ENCODE results near the gene CDC40.

The CDC40 gene

GRCh38 chr6:110180228-110181008 is at the start of gene CDC40:
TSS of gene CDC40 (plus strand) at chr6:110180427. CDS start at chr6:110180445, 18 bp downstream.
- peaks cover 0 to 26% (median 18%) of the 10 kb centered on the region in 11 experiments; a peak in 15 of 22 replicates for H3K36me3 ChIP-seq
- peak within 1 kb of the TSS; percentile 93 to 99 (median 97) for H3K9ac ChIP-seq
- no peaks in the 10 kb centered on the region for H3K27me3 ChIP-seq
- 0 out of 22 replicates have a peak, but pooled peaks cover 0 to 1% (median 0%) of the 10 kb centered on the region in 11 experiments for H3K9me3 ChIP-seq (replicated peaks in 1 of 11)
- peak within 1 kb of the TSS; percentile 79 to 98 (median 90) for H3K4me3 ChIP-seq
- H3K27ac ChIP-seq: peak within 1 kb of the TSS; percentile 92 to 99 (median 99)
- H3K4me2 ChIP-seq: peak within 1 kb of the TSS; percentile 90 to 98 (median 93)
- no peak for TF ChIP-seq Cebpa-rat (IDR thresholded peaks at IDR 0.05)
- peaks cover 9 to 70% (median 49%) of the 10 kb centered on the region in 11 experiments; a peak in 18 of 22 replicates for H4K20me1 ChIP-seq
- H3K4me1 ChIP-seq: peaks cover 28 to 52% (median 39%) of the 10 kb centered on the region in 10 experiments

DNA sequence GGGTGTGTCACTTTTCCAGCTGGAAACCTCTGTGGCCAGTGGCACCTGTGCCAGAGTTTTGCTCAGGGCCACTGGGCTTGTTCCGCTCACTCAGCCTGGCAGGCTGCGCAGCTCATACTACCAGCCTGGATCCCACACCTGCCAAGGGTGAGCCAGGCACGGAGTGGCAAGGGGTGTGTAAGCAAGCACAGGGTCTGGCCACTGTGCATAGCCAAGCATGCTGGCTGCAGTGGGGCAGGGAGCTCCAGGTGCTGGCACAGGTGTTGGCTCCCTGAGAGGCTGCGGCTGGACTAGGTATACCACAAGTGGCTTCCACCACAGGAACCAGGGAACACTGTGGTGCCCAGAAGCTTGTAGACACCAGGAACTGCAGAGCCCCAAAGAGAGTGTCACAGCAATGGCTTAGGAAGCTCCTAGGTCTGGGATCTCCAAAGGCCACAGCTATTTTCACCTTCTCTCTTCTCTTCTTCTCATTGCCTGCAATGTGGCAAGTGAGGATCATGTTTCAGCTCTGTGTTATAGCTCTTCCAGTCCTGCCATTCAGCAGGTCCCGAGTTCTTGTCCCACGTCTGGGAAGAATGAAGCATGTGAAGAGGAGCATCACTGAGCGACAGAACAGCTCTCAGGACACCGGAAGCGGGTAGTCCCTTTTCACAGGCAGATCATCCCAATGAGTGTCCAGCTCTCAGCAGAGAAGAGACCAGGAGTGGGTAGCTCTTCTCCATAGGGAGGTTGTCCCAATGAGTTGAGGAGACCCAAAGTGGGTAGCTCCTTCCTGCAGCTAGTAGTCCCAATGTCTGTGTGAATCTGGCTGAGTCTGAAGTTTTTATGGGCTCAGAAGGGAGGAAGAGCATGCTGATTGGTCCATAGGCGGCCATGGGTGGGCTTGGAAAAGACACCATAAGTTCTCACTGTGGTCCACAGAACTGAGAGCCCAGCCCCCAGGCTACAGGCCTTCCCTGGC is 42.0 kb upstream of the CDC40 start:
- H3K9me3 ChIP-seq (replicated peaks in 1 of 11): peaks cover 51 to 95% (median 86%) of the 10 kb centered on the region in 11 experiments
- no peaks in the 10 kb centered on the region; a peak in 1 of 22 replicates for H4K20me1 ChIP-seq
- H3K27ac ChIP-seq: no peak overlapping the region
- H3K4me3 ChIP-seq: peak overlapping the region in 6 of 10 experiments; percentile 13 to 42 (median 34); a peak in 7 of 20 replicates
- peaks cover 47 to 92% (median 71%) of the 10 kb centered on the region in 11 experiments for H3K36me3 ChIP-seq
- no peak overlapping the region for H3K9ac ChIP-seq
- no peaks in the 10 kb centered on the region for H3K27me3 ChIP-seq
- no peak for TF ChIP-seq Cebpa-rat (IDR thresholded peaks at IDR 0.05)
- no peak overlapping the region for H3K4me2 ChIP-seq
- H3K4me1 ChIP-seq: no peaks in the 10 kb centered on the region

- peaks cover 51 to 86% (median 78%) of the 10 kb centered on the region in 11 experiments for H3K9me3 ChIP-seq (replicated peaks in 1 of 11)
- no peak overlapping the region for H3K27ac ChIP-seq
- peak overlapping the region in 8 of 10 experiments; percentile 13 to 42 (median 24); a peak in 10 of 20 replicates for H3K4me3 ChIP-seq
- TF ChIP-seq Cebpa-rat (IDR thresholded peaks at IDR 0.05): no peak
- no peaks in the 10 kb centered on the region for H3K27me3 ChIP-seq
- H4K20me1 ChIP-seq: no peaks in the 10 kb centered on the region; a peak in 1 of 22 replicates
- peaks cover 47 to 84% (median 68%) of the 10 kb centered on the region in 11 experiments for H3K36me3 ChIP-seq
- H3K9ac ChIP-seq: no peak overlapping the region
- no peaks in the 10 kb centered on the region for H3K4me1 ChIP-seq
- no peak overlapping the region for H3K4me2 ChIP-seq
Observed at GRCh38 chr6:110139052-110139451, 41.2 kb upstream of the CDC40 start.

- no peak for TF ChIP-seq Cebpa-rat (IDR thresholded peaks at IDR 0.05)
- Histone ChIP-seq H3K4me1 (no peaks in the 10 kb centered on the region), H3K27ac (no peak overlapping the region), H3K4me3 (no peak overlapping the region), H3K36me3 (peaks cover 47 to 70% (median 58%) of the 10 kb centered on the region in 11 experiments), H3K4me2 (no peak overlapping the region), H4K20me1 (no peaks in the 10 kb centered on the region; a peak in 1 of 22 replicates), H3K27me3 (no peaks in the 10 kb centered on the region), H3K9me3 (replicated peaks in 1 of 11) (peaks cover 51 to 79% (median 68%) of the 10 kb centered on the region in 11 experiments), H3K9ac (no peak overlapping the region)
Observed at GRCh38 chr6:110140650-110141049, 39.6 kb upstream of the CDC40 start.

DNA sequence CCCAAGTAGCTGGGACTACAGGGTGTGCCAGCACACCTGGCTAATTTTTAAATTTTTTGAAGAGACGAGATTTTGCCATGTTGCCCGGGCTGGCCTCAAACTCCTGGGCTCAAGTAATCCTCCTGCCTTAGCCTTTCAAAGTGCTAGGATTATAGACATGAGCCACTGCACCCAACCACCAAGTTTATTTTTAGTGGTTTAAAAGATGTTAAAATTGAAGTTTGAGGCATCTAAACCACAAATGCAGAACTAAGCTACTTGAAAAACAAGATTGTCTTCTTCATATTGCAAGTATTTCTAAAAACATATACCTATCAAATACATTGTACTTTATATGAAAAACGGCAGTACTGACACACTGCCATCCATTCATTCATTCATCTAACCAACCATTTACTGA is 32.4 kb upstream of the CDC40 start:
- H3K27ac ChIP-seq: peak overlapping the region in 2 of 11 experiments; percentile 7 to 21; a peak in 2 of 22 replicates
- H3K27me3 ChIP-seq: no peaks in the 10 kb centered on the region
- H4K20me1 ChIP-seq: peaks cover 0 to 37% (median 8%) of the 10 kb centered on the region in 11 experiments; a peak in 11 of 22 replicates
- H3K4me2 ChIP-seq: peak overlapping the region; percentile 42 to 81 (median 70)
- TF ChIP-seq Cebpa-rat (IDR thresholded peaks at IDR 0.05): no peak
- no peak overlapping the region for H3K4me3 ChIP-seq
- H3K36me3 ChIP-seq: peaks cover 0 to 44% (median 11%) of the 10 kb centered on the region in 11 experiments; a peak in 13 of 22 replicates
- H3K4me1 ChIP-seq: peaks cover 15 to 28% (median 20%) of the 10 kb centered on the region in 10 experiments
- H3K9me3 ChIP-seq (replicated peaks in 1 of 11): peaks cover 0 to 15% (median 7%) of the 10 kb centered on the region in 11 experiments; a peak in 9 of 22 replicates
- no peak overlapping the region; a peak in 2 of 22 replicates for H3K9ac ChIP-seq

- Histone ChIP-seq H3K27me3 (no peaks in the 10 kb centered on the region), H3K36me3 (peaks cover 15 to 59% (median 34%) of the 10 kb centered on the region in 11 experiments; a peak in 21 of 22 replicates), H3K27ac (no peak overlapping the region), H3K4me2 (no peak overlapping the region), H4K20me1 (peaks cover 0 to 17% (median 4%) of the 10 kb centered on the region in 11 experiments; a peak in 7 of 22 replicates), H3K4me1 (no peaks in the 10 kb centered on the region), H3K9me3 (replicated peaks in 1 of 11) (peaks cover 26 to 58% (median 48%) of the 10 kb centered on the region in 11 experiments), H3K4me3 (no peak overlapping the region), H3K9ac (no peak overlapping the region)
- no peak for TF ChIP-seq Cebpa-rat (IDR thresholded peaks at IDR 0.05)
Observed at GRCh38 chr6:110158479-110158878, 21.7 kb upstream of the CDC40 start.

GRCh38 chr6:110170081-110170480 is 10.1 kb upstream of the CDC40 start:
- Histone ChIP-seq H3K36me3 (peaks cover 4 to 52% (median 24%) of the 10 kb centered on the region in 11 experiments; a peak in 15 of 22 replicates), H3K9me3 (replicated peaks in 1 of 11) (peaks cover 0 to 30% (median 17%) of the 10 kb centered on the region in 11 experiments; a peak in 16 of 22 replicates), H4K20me1 (peaks cover 0 to 97% (median 80%) of the 10 kb centered on the region in 11 experiments; a peak in 20 of 22 replicates), H3K4me2 (no peak overlapping the region), H3K27ac (no peak overlapping the region), H3K9ac (no peak overlapping the region), H3K27me3 (no peaks in the 10 kb centered on the region), H3K4me3 (no peak overlapping the region), H3K4me1 (peaks cover 0 to 6% (median 0%) of the 10 kb centered on the region in 10 experiments; a peak in 4 of 20 replicates)
- TF ChIP-seq Cebpa-rat (IDR thresholded peaks at IDR 0.05): no peak

GRCh38 chr6:110173506-110174132 is 6.6 kb upstream of the CDC40 start:
- no peak overlapping the region for H3K27ac ChIP-seq
- H3K27me3 ChIP-seq: no peaks in the 10 kb centered on the region
- peaks cover 3 to 27% (median 12%) of the 10 kb centered on the region in 10 experiments; a peak in 19 of 20 replicates for H3K4me1 ChIP-seq
- H3K36me3 ChIP-seq: peaks cover 4 to 29% (median 11%) of the 10 kb centered on the region in 11 experiments; a peak in 12 of 22 replicates
- no peak for TF ChIP-seq Cebpa-rat (IDR thresholded peaks at IDR 0.05)
- H3K4me2 ChIP-seq: no peak overlapping the region
- H3K9me3 ChIP-seq (replicated peaks in 1 of 11): peaks cover 0 to 18% (median 9%) of the 10 kb centered on the region in 11 experiments; a peak in 11 of 22 replicates
- no peak overlapping the region for H3K9ac ChIP-seq
- H3K4me3 ChIP-seq: no peak overlapping the region
- H4K20me1 ChIP-seq: peaks cover 6 to 100% (median 73%) of the 10 kb centered on the region in 11 experiments; a peak in 21 of 22 replicates

Measured in BLaER1 treated with 17β-estradiol and CSF1 and Interleukin-3, amounts not matched to agents 10 nM and 100 nM (cell line).